Tibial artery (tissue), 4 donors: ENCODE data around the gene PIAS1.
"Not testable (repeated sequence)": the region's sequence is repeated elsewhere in the genome, so short reads cannot be mapped to it uniquely, and the experiment has no call there.

ENCODE experiments used
- DNase-seq, 2 donors: peaks; one replicate each; pipeline ENCODE4 v3.0.0-alpha.2; 2019
- H3K27ac ChIP-seq, 2 donors: fragments of 200-600 bp; sonication (generic) in 1 of 2; 1 replicate in 1 of 2; 2 replicates in 1 of 2; pipeline ENCODE4 v1.5.1; 2018 to 2019; ENCODE audit warnings: mild to moderate bottlenecking in 1 of 2
- H3K27me3 ChIP-seq, 2 donors: fragments of 200-600 bp; sonication (generic) in 1 of 2; one replicate each; pipeline versions ENCODE4 v1.5.1 to v1.6.0; 2016 to 2019
- H3K36me3 ChIP-seq, 3 donors: fragments of 200-600 bp; sonication (generic) in 2 of 3; one replicate each; pipeline ENCODE4 v1.5.1; 2016 to 2019; ENCODE audit warnings: mild to moderate bottlenecking in 2 of 3
- H3K4me1 ChIP-seq, 4 donors: fragments of 200-600 bp; sonication (generic) in 2 of 4; 1 replicate in 3 of 4; 2 replicates in 1 of 4; pipeline ENCODE4 v1.5.1; 2016 to 2019
- H3K4me3 ChIP-seq, 2 donors: fragments of 200-600 bp; sonication (generic) in 1 of 2; 1 replicate in 1 of 2; 2 replicates in 1 of 2; pipeline ENCODE4 v1.5.1; 2018 to 2019; ENCODE audit warnings: mild to moderate bottlenecking in 2 of 2
- H3K9me3 ChIP-seq, 3 donors: fragments of 200-600 bp; sonication (generic) in 1 of 3; one replicate each; pipeline ENCODE4 v1.5.1; 2016 to 2019
- CTCF ChIP-seq, 2 experiments: fragments of 200-600 bp in 1 of 2; fragments of 450-650 bp in 1 of 2; IDR thresholded peaks; one replicate each; pipeline ENCODE4 v1.5.1; 2017 to 2019; ENCODE audit warnings: antibody characterized with exemption in 2 of 2, mild to moderate bottlenecking in 1 of 2, moderate library complexity in 1 of 2
- intact Hi-C: fragments of 100-400 bp; cut with DNase I; formaldehyde crosslinking; loops from one replicate; pipeline ENCODE4 v1.15.0; 2023; ENCODE audit warnings: low total_unique reads

The PIAS1 gene

GRCh38 chr15:68217341-68217740 lies 163.2 kb downstream of the PIAS1 start:
- Histone ChIP-seq H3K4me3 (no peak overlapping the region), H3K27ac (no peak overlapping the region), H3K27me3 (no peaks in the 10 kb centered on the region), H3K4me1 (no peaks in the 10 kb centered on the region), H3K9me3 (no peaks in the 10 kb centered on the region), H3K36me3 (no peaks in the 10 kb centered on the region)
- TF ChIP-seq CTCF (IDR thresholded peaks at IDR 0.05), result no peak
- intact Hi-C loops, result no loop called here
- peak in 1 of 2 donors; percentile 9 for DNase-seq

GRCh38 chr15:68218331-68218730 lies 164.2 kb downstream of the PIAS1 start:
- H3K9me3 ChIP-seq, result no peaks in the 10 kb centered on the region
- H3K4me3 ChIP-seq, result no peak overlapping the region
- H3K4me1 ChIP-seq, result no peaks in the 10 kb centered on the region
- no peak for TF ChIP-seq CTCF (IDR thresholded peaks at IDR 0.05)
- no peaks in the 10 kb centered on the region for H3K36me3 ChIP-seq
- intact Hi-C loops, result no loop called here
- no peak overlapping the region for H3K27ac ChIP-seq
- peak in 1 of 2 donors; percentile 19 for DNase-seq
- H3K27me3 ChIP-seq, result no peaks in the 10 kb centered on the region

- Histone ChIP-seq H3K36me3 (no peaks in the 10 kb centered on the region), H3K9me3 (no peaks in the 10 kb centered on the region), H3K27ac (no peak overlapping the region), H3K27me3 (no peaks in the 10 kb centered on the region), H3K4me1 (no peaks in the 10 kb centered on the region), H3K4me3 (no peak overlapping the region)
- no peak for TF ChIP-seq CTCF (IDR thresholded peaks at IDR 0.05)
- intact Hi-C loops, result no loop called here
- peak in 1 of 2 donors; percentile 35 for DNase-seq
These were observed 165.0 kb downstream of the PIAS1 start for GRCh38 chr15:68218847-68219798.

GRCh38 chr15:68220489-68220888 lies 166.4 kb downstream of the PIAS1 start:
- H3K9me3 ChIP-seq, result no peaks in the 10 kb centered on the region
- intact Hi-C loops, result no loop called here
- no peaks in the 10 kb centered on the region for H3K4me1 ChIP-seq
- no peak overlapping the region for H3K27ac ChIP-seq
- H3K36me3 ChIP-seq, result no peaks in the 10 kb centered on the region
- TF ChIP-seq CTCF (IDR thresholded peaks at IDR 0.05), result no peak
- H3K27me3 ChIP-seq, result no peaks in the 10 kb centered on the region
- no peak overlapping the region for H3K4me3 ChIP-seq
- peak in 1 of 2 donors; percentile 20 for DNase-seq

- Histone ChIP-seq H3K27me3 (no peaks in the 10 kb centered on the region), H3K4me3 (no peak overlapping the region), H3K4me1 (no peaks in the 10 kb centered on the region), H3K27ac (no peak overlapping the region), H3K9me3 (no peaks in the 10 kb centered on the region), H3K36me3 (no peaks in the 10 kb centered on the region)
- no peak for TF ChIP-seq CTCF (IDR thresholded peaks at IDR 0.05)
- peak in 1 of 2 donors; percentile 35 for DNase-seq
- intact Hi-C loops, result no loop called here
These were observed 166.9 kb downstream of the PIAS1 start for GRCh38 chr15:68220967-68221366.

GRCh38 chr15:68221530-68222431 lies 167.7 kb downstream of the PIAS1 start:
- H3K4me1 ChIP-seq, intact Hi-C loops, H3K9me3 ChIP-seq, H3K27me3 ChIP-seq, H3K27ac ChIP-seq, H3K36me3 ChIP-seq, H3K4me3 ChIP-seq: not testable (repeated sequence)
- DNase-seq, result peak in 1 of 2 donors; percentile 56

GRCh38 chr15:68222432-68222743 lies 168.3 kb downstream of the PIAS1 start:
- H3K27me3 ChIP-seq, H3K27ac ChIP-seq, intact Hi-C loops, H3K4me3 ChIP-seq, H3K4me1 ChIP-seq, H3K9me3 ChIP-seq, H3K36me3 ChIP-seq: not testable (repeated sequence)
- peak in 1 of 2 donors; percentile 46 for DNase-seq
